Keratinocyte (primary cell): ENCODE results near the gene DGLUCY. TPM values are rescaled to one million over a fixed set of nuclear protein-coding genes. Genes with fewer than 3 reads are reported as not detected.
A peak's percentile ranks its signal among the peaks of the same experiment; 100 is the strongest.

Experiments used
- DNase-seq: peaks from one replicate; pipeline ENCODE4 v3.0.0-alpha.2; 2011; ENCODE audit warnings: low read depth, missing footprints, low spot score
- FAIRE-seq: peaks from 2 replicates; lab custom pipeline; 2011; peaks lifted over from hg19 to GRCh38; lab: Jason Lieb, UNC
- H2AFZ ChIP-seq: 2 replicates; pipeline ENCODE4 v1.6.0; 2012; ENCODE audit warnings: low read length, control low read depth, inconsistent platforms; ENCODE audit not compliant: control insufficient read depth
- H3K27ac ChIP-seq: 2 replicates; pipeline ENCODE4 v1.5.1; 2011; ENCODE audit warnings: low read length; ENCODE audit not compliant: control insufficient read depth, insufficient read depth
- H3K27me3 ChIP-seq: 3 replicates; pipeline ENCODE4 v1.6.0; 2011; ENCODE audit warnings: low read length; ENCODE audit not compliant: control insufficient read depth, insufficient read depth; ENCODE audit errors: extremely low read depth
- H3K36me3 ChIP-seq, 2 experiments: 2 replicates in 1 of 2; 3 replicates in 1 of 2; pipeline ENCODE4 v1.5.1; 2011; ENCODE audit warnings: low read length in 2 of 2, mild to moderate bottlenecking in 1 of 2; ENCODE audit not compliant: control insufficient read depth in 2 of 2, insufficient read depth in 2 of 2; ENCODE audit errors: extremely low read depth in 1 of 2
- H3K4me1 ChIP-seq: 3 replicates; pipeline ENCODE4 v1.5.1; 2011; ENCODE audit warnings: low read length; ENCODE audit not compliant: control insufficient read depth, insufficient read depth; ENCODE audit errors: extremely low read depth
- H3K4me2 ChIP-seq: 3 replicates; pipeline ENCODE4 v1.6.0; 2011; ENCODE audit warnings: low read depth, low read length; ENCODE audit not compliant: control insufficient read depth, insufficient read depth; ENCODE audit errors: extremely low read depth
- H3K4me3 ChIP-seq, 3 experiments: fragments of 200-600 bp in 1 of 3; sonication (generic) in 1 of 3; 2 replicates in 2 of 3; 3 replicates in 1 of 3; pipeline ENCODE4 v1.5.1; 2011 to 2016; ENCODE audit warnings: low read length in 3 of 3, mild to moderate bottlenecking in 3 of 3, control low read depth in 2 of 3, inconsistent platforms in 1 of 3, low read depth in 1 of 3, mixed read lengths in 1 of 3, mixed run types in 1 of 3, moderate library complexity in 1 of 3; ENCODE audit not compliant: control insufficient read depth in 2 of 3, insufficient read depth in 2 of 3; ENCODE audit errors: extremely low read depth in 1 of 3
- H3K79me2 ChIP-seq: 2 replicates; pipeline ENCODE4 v1.6.0; 2012; ENCODE audit warnings: low read length; ENCODE audit not compliant: control insufficient read depth, insufficient read depth
- H3K9ac ChIP-seq: 3 replicates; pipeline ENCODE4 v1.6.0; 2011; ENCODE audit warnings: low read length; ENCODE audit not compliant: control insufficient read depth, insufficient read depth; ENCODE audit errors: extremely low read depth
- H3K9me1 ChIP-seq: 3 replicates; pipeline ENCODE4 v1.6.0; 2011; ENCODE audit warnings: low read length; ENCODE audit not compliant: control insufficient read depth, insufficient read depth; ENCODE audit errors: extremely low read depth
- H3K9me3 ChIP-seq: 2 replicates; pipeline ENCODE4 v1.5.1; 2012; ENCODE audit warnings: low read depth, low read length; ENCODE audit not compliant: control insufficient read depth
- H4K20me1 ChIP-seq: 3 replicates; pipeline ENCODE4 v1.6.0; 2011; ENCODE audit warnings: low read length; ENCODE audit not compliant: control insufficient read depth, insufficient read depth; ENCODE audit errors: extremely low read depth
- EZH2 ChIP-seq: IDR thresholded peaks from one replicate; pipeline ENCODE4 v1.6.1; 2012; ENCODE audit warnings: inconsistent platforms, mild to moderate bottlenecking, low read length, moderate library complexity
- dilution Hi-C: fragments of 300-500 bp; cut with MboI; formaldehyde crosslinking; loops from one replicate; pipeline ENCODE4 v1.7.0; 2020; ENCODE audit warnings: low sequenced_read_pairs; ENCODE audit not compliant: extremely low pct_ligation_motif_present
- polyA plus RNA-seq, 5 experiments: library from polyadenylated mRNA; depleted of rRNA in 3 of 5; stranded (reverse) in 3 of 5; stranded (forward) in 1 of 5; unstranded in 1 of 5; fragments of >200 nt; gene quantifications; 1 replicate in 1 of 5; 2 replicates in 3 of 5; 3 replicates in 1 of 5; pipeline versions ENCODE4 v1.2.1 to v1.2.3, GENCODE V29; 2011 to 2012; ENCODE audit warnings: missing spikeins in 2 of 5, low read depth in 1 of 5, low replicate concordance in 1 of 5
- TF ChIP-seq, protein P1 (sequence below), 3 experiments: IDR thresholded peaks in 1 of 3; conservative IDR thresholded peaks in 1 of 3; optimal IDR thresholded peaks in 1 of 3; 2 replicates in 2 of 3; 3 replicates in 1 of 3; pipeline versions ENCODE3 to v1.5.1; 2011; ENCODE audit warnings: low read length in 3 of 3, mild to moderate bottlenecking in 3 of 3, moderate library complexity in 2 of 3, control low read depth in 1 of 3, inconsistent platforms in 1 of 3; ENCODE audit not compliant: insufficient read depth in 2 of 3; ENCODE audit errors: extremely low read depth in 1 of 3

DGLUCY gene
- polyA plus RNA-seq, 1 donor (not counting 4 experiments of a cell fraction or from before 2014, with no cell fraction given) = 19.4 TPM

DNA sequence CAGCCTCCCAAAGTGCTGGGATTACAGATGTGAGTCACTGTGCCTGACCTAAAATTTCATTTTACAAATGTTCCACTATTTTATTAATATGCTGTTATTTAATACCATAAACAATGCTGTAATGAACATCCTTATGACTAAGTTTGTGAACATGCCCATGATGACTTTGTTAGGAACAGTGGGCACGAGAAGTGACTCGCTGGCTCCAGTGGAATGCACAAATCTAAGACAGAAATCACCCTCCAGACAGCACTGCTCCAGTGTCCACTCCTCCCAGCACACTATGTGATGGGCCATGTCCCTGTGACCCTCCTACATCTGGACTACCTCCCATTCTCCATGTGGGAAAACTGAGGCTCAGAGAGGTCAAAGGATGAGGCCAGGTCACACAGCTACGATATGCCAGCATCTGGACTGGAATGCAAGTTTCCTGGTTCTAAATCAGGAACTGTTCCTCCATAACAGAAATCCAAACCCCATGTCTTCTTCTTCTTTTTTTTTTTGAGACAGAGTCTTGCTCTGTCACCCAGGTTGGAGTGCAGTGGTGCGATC, 72.7 kb downstream of the DGLUCY start:
- Histone ChIP-seq H3K79me2 (no peaks in the 10 kb centered on the region), H3K36me3 (peaks cover 8 to 13% of the 10 kb centered on the region in 2 experiments), H3K4me1 (no peaks in the 10 kb centered on the region), H3K9me1 (no peaks in the 10 kb centered on the region), H2AFZ (no peak overlapping the region), H3K9ac (no peak overlapping the region), H3K27me3 (no peaks in the 10 kb centered on the region), H3K4me2 (no peak overlapping the region), H3K27ac (no peak overlapping the region), H3K9me3 (no peaks in the 10 kb centered on the region), H3K4me3 (no peak overlapping the region), H4K20me1 (no peaks in the 10 kb centered on the region)
- DNase-seq (peak; percentile 5), FAIRE-seq (no peak)
- TF ChIP-seq, protein P1, sequence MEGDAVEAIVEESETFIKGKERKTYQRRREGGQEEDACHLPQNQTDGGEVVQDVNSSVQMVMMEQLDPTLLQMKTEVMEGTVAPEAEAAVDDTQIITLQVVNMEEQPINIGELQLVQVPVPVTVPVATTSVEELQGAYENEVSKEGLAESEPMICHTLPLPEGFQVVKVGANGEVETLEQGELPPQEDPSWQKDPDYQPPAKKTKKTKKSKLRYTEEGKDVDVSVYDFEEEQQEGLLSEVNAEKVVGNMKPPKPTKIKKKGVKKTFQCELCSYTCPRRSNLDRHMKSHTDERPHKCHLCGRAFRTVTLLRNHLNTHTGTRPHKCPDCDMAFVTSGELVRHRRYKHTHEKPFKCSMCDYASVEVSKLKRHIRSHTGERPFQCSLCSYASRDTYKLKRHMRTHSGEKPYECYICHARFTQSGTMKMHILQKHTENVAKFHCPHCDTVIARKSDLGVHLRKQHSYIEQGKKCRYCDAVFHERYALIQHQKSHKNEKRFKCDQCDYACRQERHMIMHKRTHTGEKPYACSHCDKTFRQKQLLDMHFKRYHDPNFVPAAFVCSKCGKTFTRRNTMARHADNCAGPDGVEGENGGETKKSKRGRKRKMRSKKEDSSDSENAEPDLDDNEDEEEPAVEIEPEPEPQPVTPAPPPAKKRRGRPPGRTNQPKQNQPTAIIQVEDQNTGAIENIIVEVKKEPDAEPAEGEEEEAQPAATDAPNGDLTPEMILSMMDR (optimal IDR thresholded peaks at IDR 0.05 in 1 of 3, IDR thresholded peaks at IDR 0.05 in 1 of 3, conservative IDR thresholded peaks at IDR 0.05 in 1 of 3; ENCODE audit: extremely low read depth in 1 of 3, insufficient read depth in 2 of 3, low read length in 3 of 3) = no peak
- TF ChIP-seq EZH2 = no peak
- dilution Hi-C loops = no loop called here

DNA sequence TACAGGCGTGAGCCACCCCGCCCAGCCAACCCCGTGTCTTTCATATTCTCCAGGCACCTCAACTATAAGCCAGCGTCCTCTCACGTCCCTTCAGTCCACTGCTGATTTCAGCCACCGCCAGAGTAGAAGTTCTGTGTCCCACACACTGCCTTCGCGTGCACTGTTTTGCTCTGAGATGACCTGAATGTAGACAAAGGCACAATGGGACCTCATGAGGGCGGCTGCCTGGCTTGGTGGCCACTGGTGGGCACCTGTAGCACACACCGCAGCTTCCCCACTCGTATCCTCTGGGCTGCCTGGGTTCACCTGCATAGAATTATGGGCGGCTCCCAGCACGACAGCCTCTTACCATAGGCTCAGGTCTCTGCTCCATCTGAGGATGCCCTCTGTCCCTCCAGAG, 73.4 kb downstream of the DGLUCY start:
- FAIRE-seq (no peak), DNase-seq (no peak)
- no peak overlapping the region for H3K4me2 ChIP-seq
- H3K9me3 ChIP-seq = no peaks in the 10 kb centered on the region
- H3K79me2 ChIP-seq = no peaks in the 10 kb centered on the region
- H3K9ac ChIP-seq = no peak overlapping the region
- no peak overlapping the region for H3K27ac ChIP-seq
- H3K36me3 ChIP-seq = peaks cover 8 to 13% of the 10 kb centered on the region in 2 experiments
- H4K20me1 ChIP-seq = no peaks in the 10 kb centered on the region
- H3K4me1 ChIP-seq = no peaks in the 10 kb centered on the region
- no peak overlapping the region for H3K4me3 ChIP-seq
- no peaks in the 10 kb centered on the region for H3K27me3 ChIP-seq
- H2AFZ ChIP-seq = no peak overlapping the region
- no peak for TF ChIP-seq EZH2
- dilution Hi-C loops = no loop called here
- no peaks in the 10 kb centered on the region for H3K9me1 ChIP-seq

DNA sequence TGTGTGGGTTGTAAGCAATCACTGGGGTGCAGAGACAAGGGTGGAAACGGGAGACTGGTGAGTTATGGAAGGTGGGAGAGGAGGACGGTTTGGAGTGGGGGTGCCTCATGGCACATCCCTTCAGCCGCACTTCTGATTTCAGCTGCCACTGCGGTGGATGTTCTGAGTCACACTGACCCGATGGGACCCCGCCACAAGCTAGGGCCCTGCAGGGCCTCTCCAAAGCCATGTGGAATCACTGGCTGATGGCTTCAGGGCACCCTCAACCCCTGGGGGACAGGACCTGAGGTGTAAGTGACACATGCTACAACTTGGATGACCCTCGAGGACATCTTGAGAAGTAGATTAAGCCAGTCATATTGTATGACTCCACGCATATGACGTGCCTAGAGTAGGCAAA, 77.0 kb downstream of the DGLUCY start:
- H3K4me3 ChIP-seq = no peak overlapping the region
- dilution Hi-C loops = no loop called here
- FAIRE-seq = no peak

More for the DNA sequence above, 77.0 kb downstream of the DGLUCY start:
- Histone ChIP-seq H3K9ac (no peak overlapping the region), H2AFZ (no peak overlapping the region), H3K4me1 (no peaks in the 10 kb centered on the region), H3K4me2 (no peak overlapping the region), H3K9me1 (no peaks in the 10 kb centered on the region), H3K27me3 (no peaks in the 10 kb centered on the region), H3K79me2 (no peaks in the 10 kb centered on the region), H4K20me1 (no peaks in the 10 kb centered on the region), H3K27ac (no peak overlapping the region), H3K36me3 (peaks cover 4 to 9% of the 10 kb centered on the region in 2 experiments), H3K9me3 (no peaks in the 10 kb centered on the region)
- TF ChIP-seq, protein P1 (optimal IDR thresholded peaks at IDR 0.05 in 1 of 3, IDR thresholded peaks at IDR 0.05 in 1 of 3, conservative IDR thresholded peaks at IDR 0.05 in 1 of 3; ENCODE audit: extremely low read depth in 1 of 3, insufficient read depth in 2 of 3, low read length in 3 of 3) = no peak
- TF ChIP-seq EZH2 = no peak
- no peak for DNase-seq
